UCSD-AML1 (cell line): ENCODE measurements around the gene WNT5B.
"Not testable (repeated sequence)": the region's sequence is repeated elsewhere in the genome, so short reads cannot be mapped to it uniquely, and the experiment has no call there.

Experiments used
- DNase-seq: peaks from one replicate; lab custom pipeline; 2025; ENCODE audit not compliant: unreplicated experiment; lab: John Stamatoyannopoulos, UW

Gene WNT5B

DNA sequence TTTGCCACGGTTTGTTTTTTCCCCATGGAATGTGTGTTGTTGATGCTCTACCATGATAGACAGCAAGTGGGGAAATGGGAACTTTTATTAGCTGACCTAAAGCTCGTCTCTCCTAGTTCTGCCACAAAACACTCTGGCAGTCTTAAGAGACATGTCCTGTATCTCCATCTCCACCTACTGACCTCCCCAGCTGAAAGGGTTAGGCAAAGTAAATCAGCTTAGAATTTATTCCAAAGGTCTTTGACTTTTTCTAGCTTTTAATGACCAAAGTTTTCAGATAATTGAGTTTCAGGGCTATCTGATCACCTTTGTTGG, 52.4 kb downstream of the WNT5B start:
- no peak for DNase-seq

DNA sequence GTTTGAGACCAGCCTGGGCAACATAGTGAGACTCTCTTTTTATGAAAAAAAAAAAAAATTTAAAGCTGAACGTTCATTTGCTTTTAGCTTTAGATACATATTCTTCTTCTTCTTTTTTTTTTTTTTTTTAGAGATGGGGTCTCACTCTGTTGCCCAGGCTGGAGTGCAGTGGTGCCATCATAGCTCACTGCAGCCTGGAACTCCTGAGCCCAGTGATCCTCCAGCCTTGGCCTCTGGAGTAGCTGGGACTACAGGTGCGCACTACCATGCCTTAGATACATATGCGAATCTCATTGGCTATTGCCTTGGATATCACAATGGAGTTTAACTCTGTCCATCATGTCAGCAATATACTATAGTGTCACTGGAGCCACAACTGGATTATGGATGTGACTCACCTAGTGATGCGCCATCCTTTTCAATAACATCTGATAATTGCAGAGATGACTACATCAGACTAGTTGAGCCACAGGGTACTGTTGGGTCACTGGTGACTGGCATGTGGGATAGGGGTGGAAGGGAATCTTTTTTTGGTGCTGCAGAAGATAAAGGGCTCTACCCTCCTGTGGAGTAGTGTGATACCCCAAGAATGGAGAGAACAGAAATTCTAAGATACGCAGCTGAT, 59.2 kb downstream of the WNT5B start:
- DNase-seq: no peak

- DNase-seq: peak; percentile 98
These were observed 61.6 kb downstream of the WNT5B start, which contains the start of gene ADIPOR2 for GRCh38 chr12:1690578-1691122. TSS of gene ADIPOR2 (plus strand) at chr12:1691070. CDS start at chr12:1754344, 63,274 bp downstream.

GRCh38 chr12:1691123-1692007, 62.3 kb downstream of the WNT5B start:
- DNase-seq: no peak

DNA sequence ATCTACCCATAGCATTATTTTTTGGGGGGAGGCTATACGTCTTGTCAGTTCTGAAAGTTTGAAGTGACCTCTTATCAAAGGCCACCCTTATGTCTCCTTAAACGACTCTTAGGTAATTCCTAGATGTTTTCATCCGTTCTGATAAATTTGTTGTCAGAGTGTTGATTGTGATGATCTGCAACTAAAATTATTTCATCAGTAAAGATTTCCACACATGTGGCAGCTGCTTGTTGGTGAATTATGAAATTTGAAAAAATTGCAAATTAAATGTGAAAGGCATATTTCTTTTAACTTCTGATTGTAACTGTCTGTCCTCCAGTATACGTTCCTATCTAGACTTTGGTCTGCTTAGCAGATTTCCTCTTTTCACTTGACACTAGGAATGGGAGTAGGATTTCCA, 63.2 kb downstream of the WNT5B start:
- DNase-seq: no peak

DNA sequence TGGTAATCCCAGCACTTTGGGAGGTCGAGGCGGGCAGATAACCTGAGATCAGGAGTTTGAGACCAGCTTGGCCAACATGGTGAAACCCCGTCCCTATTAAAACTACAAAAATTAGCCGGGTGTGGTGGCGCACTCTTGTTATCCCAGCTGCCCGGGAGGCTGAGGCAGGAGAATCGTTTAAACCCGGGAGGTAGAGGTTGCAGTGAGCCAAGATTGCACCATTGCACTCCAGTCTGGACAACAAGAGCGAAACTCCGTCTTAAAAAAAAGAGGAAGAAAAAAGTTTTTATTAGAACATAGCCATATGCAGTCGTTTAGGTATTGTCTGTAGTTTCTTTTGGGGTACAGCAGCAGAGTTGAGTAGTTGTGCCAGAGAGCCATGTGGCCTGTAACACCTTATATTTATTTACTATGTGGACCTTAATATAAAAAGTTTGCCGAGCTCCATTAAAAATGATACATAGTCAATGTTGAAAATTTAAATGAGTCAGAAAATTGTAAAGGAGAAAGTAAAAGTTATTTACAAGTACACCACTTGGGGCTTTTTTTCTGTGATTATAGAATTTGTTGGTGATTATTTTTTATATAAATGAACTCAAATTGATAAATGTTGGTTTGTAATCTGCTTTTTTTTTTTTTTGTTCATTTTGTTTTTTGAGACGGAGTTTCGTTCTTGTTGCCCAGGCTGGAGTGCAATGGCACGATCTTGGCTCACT, 64.0 kb downstream of the WNT5B start:
- DNase-seq: no peak

DNA sequence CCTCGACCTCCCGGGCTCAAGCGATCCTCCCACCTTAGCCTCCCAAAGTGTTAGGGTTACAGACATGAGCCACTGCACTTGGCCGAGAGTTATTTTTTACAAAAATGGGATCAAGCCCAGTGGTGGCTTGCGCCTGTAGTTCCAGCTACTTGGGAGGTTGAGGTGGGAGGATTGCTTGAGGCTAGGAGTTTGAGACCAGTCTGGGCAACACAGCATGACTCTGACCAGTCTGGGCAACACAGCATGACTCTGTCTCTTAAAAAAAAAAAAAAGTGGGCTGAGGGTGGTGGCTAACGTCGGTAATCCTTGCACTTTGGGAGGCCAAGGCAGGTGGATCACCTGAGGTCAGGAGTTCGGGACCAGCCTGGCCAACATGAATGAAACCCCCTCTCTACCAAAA, 66.1 kb downstream of the WNT5B start:
- not testable (repeated sequence) for DNase-seq

- DNase-seq: no peak
These were observed 67.0 kb downstream of the WNT5B start for GRCh38 chr12:1695886-1696670.

- no peak for DNase-seq
These were observed 67.8 kb downstream of the WNT5B start for GRCh38 chr12:1696800-1697199.
